ENCODE data around the gene RNF113B.

The RNF113B gene

DNA sequence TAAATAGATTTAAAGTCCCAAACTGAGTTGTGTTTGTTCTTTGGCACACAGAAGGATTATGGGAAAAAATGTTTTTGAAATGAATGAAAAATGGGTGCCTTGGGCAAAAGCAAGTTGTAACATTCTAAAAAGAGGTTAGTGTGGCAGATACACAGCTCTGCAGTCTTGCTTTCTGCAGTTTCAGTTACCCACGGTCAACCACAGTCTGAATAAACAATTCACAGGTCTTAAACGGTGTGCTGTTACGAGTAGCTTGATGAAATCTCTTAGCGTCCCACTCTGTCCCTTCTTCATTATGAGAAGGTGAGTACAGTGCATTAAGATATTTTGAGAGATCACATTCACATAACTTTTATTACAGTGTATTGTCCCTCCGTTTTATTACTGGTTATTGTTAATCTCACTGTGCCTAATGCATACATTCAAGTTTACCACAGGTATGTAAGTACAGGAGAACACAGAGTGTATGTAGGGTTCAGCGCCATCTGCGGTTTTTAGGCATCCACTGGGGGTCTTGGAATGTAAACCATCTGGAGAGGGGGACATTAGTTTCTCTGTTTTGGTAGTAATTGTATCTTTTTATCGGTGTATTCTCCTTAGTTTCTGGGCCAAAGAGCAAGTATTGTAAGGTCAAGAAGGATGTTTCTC is 26.1 kb downstream of the RNF113B start:
- TF ChIP-seq EZH2phosphoT487 (IDR thresholded peaks at IDR 0.05; ENCODE audit: borderline replicate concordance, low read length): no peak
- TF ChIP-seq, protein P1, sequence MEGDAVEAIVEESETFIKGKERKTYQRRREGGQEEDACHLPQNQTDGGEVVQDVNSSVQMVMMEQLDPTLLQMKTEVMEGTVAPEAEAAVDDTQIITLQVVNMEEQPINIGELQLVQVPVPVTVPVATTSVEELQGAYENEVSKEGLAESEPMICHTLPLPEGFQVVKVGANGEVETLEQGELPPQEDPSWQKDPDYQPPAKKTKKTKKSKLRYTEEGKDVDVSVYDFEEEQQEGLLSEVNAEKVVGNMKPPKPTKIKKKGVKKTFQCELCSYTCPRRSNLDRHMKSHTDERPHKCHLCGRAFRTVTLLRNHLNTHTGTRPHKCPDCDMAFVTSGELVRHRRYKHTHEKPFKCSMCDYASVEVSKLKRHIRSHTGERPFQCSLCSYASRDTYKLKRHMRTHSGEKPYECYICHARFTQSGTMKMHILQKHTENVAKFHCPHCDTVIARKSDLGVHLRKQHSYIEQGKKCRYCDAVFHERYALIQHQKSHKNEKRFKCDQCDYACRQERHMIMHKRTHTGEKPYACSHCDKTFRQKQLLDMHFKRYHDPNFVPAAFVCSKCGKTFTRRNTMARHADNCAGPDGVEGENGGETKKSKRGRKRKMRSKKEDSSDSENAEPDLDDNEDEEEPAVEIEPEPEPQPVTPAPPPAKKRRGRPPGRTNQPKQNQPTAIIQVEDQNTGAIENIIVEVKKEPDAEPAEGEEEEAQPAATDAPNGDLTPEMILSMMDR (IDR thresholded peaks at IDR 0.05; ENCODE audit: low read depth, low read length, poor library complexity, severe bottlenecking): no peak
- Histone ChIP-seq H3K36me3 (ENCODE audit: control insufficient read depth, low read length) (no peaks in the 10 kb centered on the region), H3K4me1 (ENCODE audit: control insufficient read depth, low read length) (no peaks in the 10 kb centered on the region), H3K9me3 (ENCODE audit: control insufficient read depth, insufficient read depth, low read length) (no peaks in the 10 kb centered on the region), H3K27me3 (ENCODE audit: control insufficient read depth, low read length) (peaks cover 2% of the 10 kb centered on the region; the same call in 1 of the 2 replicates), H4K20me1 (ENCODE audit: control insufficient read depth, insufficient read depth, low read depth, low read length) (no peaks in the 10 kb centered on the region), H3F3A (ENCODE audit: control insufficient read depth, insufficient read depth) (no peaks in the 10 kb centered on the region), H3K4me2 (ENCODE audit: low read length) (no peak overlapping the region), H3K79me2 (ENCODE audit: control insufficient read depth, low read length) (no peaks in the 10 kb centered on the region), H3K27ac (ENCODE audit: low read depth, low read length) (no peak overlapping the region), H3K4me3 (ENCODE audit: low read length) (no peak overlapping the region), H3K9me2 (replicated peaks; ENCODE audit: control insufficient read depth, low read length) (no peaks in the 10 kb centered on the region)

DNA sequence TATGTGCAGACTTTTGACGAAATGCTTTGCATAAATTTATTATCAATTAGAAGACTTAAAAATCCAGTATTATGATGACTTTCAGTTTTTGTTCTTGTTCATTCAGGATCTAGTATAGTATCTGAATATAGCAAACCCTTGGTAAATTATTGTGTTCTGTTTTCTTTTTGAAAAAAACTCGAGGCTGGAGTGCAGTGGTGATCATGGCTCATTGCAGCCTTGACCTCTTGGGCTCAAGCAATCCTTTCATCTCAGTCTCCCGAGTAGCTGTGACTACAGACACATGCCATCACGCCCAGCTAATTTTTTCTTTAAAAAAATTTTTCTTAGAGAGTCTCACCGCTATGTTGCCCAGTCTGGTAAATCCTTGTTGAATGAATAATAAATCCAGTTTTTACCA is 29.5 kb downstream of the RNF113B start:
- Histone ChIP-seq H3K9me3 (ENCODE audit: control insufficient read depth, insufficient read depth, low read length) (no peaks in the 10 kb centered on the region), H3K36me3 (ENCODE audit: control insufficient read depth, low read length) (no peaks in the 10 kb centered on the region), H3K4me3 (ENCODE audit: low read length) (no peak overlapping the region), H3K4me2 (ENCODE audit: low read length) (no peak overlapping the region), H4K20me1 (ENCODE audit: control insufficient read depth, insufficient read depth, low read depth, low read length) (no peaks in the 10 kb centered on the region), H3F3A (ENCODE audit: control insufficient read depth, insufficient read depth) (no peaks in the 10 kb centered on the region), H3K79me2 (ENCODE audit: control insufficient read depth, low read length) (no peaks in the 10 kb centered on the region), H3K9me2 (replicated peaks; ENCODE audit: control insufficient read depth, low read length) (no peaks in the 10 kb centered on the region), H3K27ac (ENCODE audit: low read depth, low read length) (no peak overlapping the region), H3K4me1 (ENCODE audit: control insufficient read depth, low read length) (no peaks in the 10 kb centered on the region), H3K27me3 (ENCODE audit: control insufficient read depth, low read length) (peaks cover 8% of the 10 kb centered on the region)
- TF ChIP-seq, protein P1 (IDR thresholded peaks at IDR 0.05; ENCODE audit: low read depth, low read length, poor library complexity, severe bottlenecking): no peak
- no peak for TF ChIP-seq EZH2phosphoT487 (IDR thresholded peaks at IDR 0.05; ENCODE audit: borderline replicate concordance, low read length)

DNA sequence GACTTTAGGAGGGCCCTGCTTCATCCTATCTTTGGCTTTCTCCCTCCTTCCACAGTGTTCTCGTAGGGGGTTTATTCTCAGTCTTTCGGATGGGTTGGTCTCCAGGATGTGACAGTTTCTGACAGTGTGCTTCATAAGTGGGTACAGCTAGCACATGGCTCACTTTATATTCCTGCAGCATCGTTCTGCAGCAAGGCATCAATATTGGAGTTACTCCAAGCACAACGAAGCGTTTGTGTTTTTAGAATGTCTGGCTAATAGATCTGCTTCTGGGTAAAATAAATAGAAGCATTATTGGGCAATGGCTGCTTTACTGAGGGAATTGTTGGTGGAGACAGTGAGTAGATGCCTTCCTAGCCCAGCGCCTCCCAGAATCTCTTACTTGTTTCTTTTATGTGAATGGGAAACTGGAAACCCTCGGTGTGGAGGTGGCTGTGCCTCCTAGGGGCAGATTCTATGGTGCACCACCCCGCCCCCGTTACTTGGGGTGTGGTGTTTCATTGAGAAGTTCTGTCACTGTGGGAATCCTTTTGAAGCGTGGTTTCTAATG is 32.2 kb downstream of the RNF113B start:
- Histone ChIP-seq H3F3A (ENCODE audit: control insufficient read depth, insufficient read depth) (no peaks in the 10 kb centered on the region), H4K20me1 (ENCODE audit: control insufficient read depth, insufficient read depth, low read depth, low read length) (no peaks in the 10 kb centered on the region), H3K9me2 (replicated peaks; ENCODE audit: control insufficient read depth, low read length) (no peaks in the 10 kb centered on the region), H3K27me3 (ENCODE audit: control insufficient read depth, low read length) (peaks cover 8% of the 10 kb centered on the region), H3K9me3 (ENCODE audit: control insufficient read depth, insufficient read depth, low read length) (no peaks in the 10 kb centered on the region), H3K4me3 (ENCODE audit: low read length) (no peak overlapping the region), H3K27ac (ENCODE audit: low read depth, low read length) (no peak overlapping the region), H3K4me2 (ENCODE audit: low read length) (no peak overlapping the region), H3K4me1 (ENCODE audit: control insufficient read depth, low read length) (no peaks in the 10 kb centered on the region), H3K79me2 (ENCODE audit: control insufficient read depth, low read length) (no peaks in the 10 kb centered on the region), H3K36me3 (ENCODE audit: control insufficient read depth, low read length) (no peaks in the 10 kb centered on the region)
- TF ChIP-seq, protein P1 (IDR thresholded peaks at IDR 0.05; ENCODE audit: low read depth, low read length, poor library complexity, severe bottlenecking): no peak
- no peak for TF ChIP-seq EZH2phosphoT487 (IDR thresholded peaks at IDR 0.05; ENCODE audit: borderline replicate concordance, low read length)

Data from DOHH2 (cell line).